GM12874 (cell line): ENCODE results near the gene CRYZL1.

Experiments
- TF ChIP-seq, protein P1 (sequence below): IDR thresholded peaks from 2 replicates; pipeline ENCODE4 v1.5.1; 2011; ENCODE audit warnings: low read depth, mild to moderate bottlenecking, control low read depth, low read length, moderate library complexity; ENCODE audit not compliant: insufficient read depth

The CRYZL1 gene

DNA sequence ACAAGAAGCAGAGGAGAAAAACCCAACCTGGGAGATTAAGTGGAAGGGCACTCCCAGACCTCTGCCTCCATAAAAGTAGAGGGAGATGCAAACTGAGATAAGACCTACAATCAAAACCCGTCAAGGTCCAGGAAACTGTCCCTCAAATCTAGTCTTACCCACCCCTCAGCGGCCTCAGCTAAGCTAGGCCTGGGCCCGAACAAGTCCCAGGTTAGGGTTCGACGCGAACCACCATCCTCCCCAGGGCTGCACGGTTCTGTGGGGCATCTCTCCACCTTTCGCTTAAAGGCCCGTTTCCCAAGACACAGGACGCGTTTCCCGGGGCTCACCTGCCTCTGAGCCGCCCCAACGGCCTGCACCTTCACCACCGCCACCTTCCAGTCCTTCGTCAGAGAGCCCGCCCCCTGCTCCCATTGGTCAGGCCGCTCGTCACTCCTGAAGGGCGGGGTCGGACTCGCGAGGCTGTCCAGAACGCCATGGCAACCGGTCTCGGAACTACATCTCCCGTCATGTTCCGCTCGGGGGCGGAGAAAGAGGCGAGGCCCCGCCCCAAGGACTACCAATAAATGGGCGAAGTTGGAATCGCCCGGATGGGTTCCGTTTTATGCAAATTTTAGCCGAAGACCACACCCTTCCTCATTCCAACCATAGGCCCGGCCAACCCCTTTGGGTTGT lies at the start of gene CRYZL1:
TSS of gene CRYZL1 (minus strand) at position 390 of the 675 bp plus-strand sequence. CDS start 10,190 bp downstream, outside the sequence.
- TF ChIP-seq, protein P1, sequence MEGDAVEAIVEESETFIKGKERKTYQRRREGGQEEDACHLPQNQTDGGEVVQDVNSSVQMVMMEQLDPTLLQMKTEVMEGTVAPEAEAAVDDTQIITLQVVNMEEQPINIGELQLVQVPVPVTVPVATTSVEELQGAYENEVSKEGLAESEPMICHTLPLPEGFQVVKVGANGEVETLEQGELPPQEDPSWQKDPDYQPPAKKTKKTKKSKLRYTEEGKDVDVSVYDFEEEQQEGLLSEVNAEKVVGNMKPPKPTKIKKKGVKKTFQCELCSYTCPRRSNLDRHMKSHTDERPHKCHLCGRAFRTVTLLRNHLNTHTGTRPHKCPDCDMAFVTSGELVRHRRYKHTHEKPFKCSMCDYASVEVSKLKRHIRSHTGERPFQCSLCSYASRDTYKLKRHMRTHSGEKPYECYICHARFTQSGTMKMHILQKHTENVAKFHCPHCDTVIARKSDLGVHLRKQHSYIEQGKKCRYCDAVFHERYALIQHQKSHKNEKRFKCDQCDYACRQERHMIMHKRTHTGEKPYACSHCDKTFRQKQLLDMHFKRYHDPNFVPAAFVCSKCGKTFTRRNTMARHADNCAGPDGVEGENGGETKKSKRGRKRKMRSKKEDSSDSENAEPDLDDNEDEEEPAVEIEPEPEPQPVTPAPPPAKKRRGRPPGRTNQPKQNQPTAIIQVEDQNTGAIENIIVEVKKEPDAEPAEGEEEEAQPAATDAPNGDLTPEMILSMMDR = no peak

DNA sequence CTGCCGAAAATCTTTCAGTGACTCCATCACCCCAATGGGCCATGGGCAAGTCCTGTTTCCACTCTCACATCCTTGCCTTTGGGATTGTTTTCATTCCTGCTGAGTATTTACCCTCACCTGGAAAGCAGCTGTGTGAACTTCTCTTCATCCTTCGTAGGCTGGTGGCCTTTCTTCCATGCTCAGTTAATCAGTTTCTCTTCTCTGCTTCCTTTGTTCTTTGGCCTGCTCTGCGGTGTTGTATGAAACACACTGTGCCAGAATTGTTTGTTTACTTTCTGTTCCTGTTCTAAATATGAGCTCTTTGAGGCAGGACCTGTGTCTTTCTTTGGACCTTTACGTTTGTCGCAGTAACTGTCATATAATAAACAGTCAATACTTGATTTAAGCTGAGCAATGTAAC lies 49.3 kb upstream of the CRYZL1 start:
- TF ChIP-seq, protein P1 = no peak

DNA sequence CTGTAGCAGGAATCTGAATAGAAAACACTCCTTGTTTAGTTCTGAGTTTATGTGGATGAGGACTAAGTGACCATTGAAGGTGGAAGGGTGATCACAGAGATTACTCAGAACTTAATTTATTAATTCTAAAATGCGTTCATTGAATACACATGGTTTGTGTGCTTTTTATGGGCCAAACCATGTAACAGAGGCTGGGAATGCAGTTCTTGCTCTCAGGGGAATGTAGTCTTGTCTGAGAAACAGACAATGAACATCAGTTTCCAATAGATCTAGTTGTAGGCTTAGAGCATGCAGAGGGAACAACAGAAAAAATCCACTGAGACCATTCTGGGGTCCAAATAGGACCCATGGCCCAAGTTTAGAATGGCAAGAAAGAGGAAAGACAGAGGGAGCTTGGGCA lies 46.8 kb upstream of the CRYZL1 start:
- TF ChIP-seq, protein P1 = no peak

DNA sequence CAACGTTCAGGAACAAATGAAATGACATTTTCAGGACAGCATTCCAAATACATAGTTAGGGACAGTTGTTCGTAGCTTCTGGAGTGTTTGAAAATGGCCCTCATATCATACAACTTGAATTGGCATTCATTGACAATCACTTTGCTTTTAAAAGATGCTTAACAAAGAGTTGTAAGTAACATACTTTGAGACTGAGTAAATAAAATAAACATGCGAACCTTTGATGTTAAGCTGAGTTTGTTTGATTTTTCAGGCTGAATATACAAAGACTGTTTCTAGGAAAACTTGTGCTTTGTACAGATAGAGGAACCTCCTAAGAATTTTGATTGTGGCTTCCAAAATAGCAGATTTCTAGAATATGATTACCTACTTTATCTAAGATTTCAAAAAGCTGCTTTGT lies 46.1 kb upstream of the CRYZL1 start:
- TF ChIP-seq, protein P1 = no peak

DNA sequence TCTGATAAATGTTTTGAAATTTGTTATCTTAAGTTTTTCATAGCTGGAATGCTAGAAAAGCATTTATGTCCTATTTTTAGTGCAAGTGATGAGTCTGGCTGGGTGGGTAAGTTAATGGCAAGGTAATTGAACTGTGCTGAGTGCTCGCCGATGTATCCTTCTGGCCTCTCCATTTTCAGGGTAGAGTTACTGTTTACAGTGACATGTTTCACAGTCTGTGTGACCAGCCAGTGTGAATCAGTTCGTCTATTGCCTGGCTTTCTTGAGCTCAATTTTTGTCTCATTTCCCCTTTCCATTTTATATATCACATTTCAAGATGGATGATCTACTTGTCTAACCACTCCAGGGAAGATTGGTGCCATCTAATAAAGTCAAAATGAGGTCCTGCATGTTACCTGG lies 44.8 kb upstream of the CRYZL1 start:
- TF ChIP-seq, protein P1 = no peak

GRCh38 chr21:33685613-33686197 lies 44.2 kb upstream of the CRYZL1 start:
- TF ChIP-seq, protein P1 = no peak

- TF ChIP-seq, protein P1 = no peak
Measured at GRCh38 chr21:33684923-33685560, 43.5 kb upstream of the CRYZL1 start.
